8988T (cell line): Measurements from ENCODE around the gene SUN1.
"Not testable (repeated sequence)": the region's sequence is repeated elsewhere in the genome, so short reads cannot be mapped to it uniquely, and the experiment has no call there.

Source experiments
- DNase-seq: peaks from one replicate; pipeline ENCODE4 v3.0.0; 2011

The SUN1 gene, protein sequence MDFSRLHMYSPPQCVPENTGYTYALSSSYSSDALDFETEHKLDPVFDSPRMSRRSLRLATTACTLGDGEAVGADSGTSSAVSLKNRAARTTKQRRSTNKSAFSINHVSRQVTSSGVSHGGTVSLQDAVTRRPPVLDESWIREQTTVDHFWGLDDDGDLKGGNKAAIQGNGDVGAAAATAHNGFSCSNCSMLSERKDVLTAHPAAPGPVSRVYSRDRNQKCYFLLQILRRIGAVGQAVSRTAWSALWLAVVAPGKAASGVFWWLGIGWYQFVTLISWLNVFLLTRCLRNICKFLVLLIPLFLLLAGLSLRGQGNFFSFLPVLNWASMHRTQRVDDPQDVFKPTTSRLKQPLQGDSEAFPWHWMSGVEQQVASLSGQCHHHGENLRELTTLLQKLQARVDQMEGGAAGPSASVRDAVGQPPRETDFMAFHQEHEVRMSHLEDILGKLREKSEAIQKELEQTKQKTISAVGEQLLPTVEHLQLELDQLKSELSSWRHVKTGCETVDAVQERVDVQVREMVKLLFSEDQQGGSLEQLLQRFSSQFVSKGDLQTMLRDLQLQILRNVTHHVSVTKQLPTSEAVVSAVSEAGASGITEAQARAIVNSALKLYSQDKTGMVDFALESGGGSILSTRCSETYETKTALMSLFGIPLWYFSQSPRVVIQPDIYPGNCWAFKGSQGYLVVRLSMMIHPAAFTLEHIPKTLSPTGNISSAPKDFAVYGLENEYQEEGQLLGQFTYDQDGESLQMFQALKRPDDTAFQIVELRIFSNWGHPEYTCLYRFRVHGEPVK

DNA sequence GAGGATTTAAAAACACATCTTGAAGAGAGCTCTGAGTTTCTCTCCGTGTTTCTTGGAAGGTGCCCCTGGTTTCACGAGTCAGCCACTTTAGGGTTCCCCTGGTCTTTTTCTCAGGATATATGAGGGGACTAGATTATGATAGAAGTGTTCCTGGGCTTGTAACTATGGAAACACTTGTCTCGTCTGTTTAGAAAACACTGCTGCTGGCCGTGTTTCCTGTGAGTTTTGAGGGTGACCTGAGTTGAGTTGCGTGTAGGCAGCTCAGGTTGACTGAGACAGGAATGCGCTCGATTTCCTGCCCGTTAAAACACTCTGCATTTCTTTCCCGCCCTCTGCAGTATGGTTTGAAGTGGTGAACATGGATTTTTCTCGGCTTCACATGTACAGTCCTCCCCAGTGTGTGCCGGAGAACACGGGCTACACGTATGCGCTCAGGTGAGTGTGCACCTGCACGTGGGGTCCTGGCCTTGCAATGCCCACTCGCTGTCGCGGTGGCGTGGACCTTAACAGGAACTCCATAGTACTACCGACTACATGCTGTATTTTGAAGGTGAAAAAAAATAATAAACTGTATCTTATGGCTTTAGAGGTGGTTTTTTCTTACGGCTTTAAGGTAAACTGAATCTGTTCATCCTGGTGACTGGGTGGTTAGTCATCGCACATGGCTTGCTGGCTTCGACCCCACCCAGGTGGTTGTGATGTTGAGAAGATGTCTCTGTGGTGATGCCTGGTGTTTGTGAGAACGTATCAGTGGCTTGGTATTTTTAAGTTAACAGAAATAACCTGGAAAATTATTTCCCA lies at the start of gene SUN1:
Gene SUN1 (plus strand): TSS at position 310 of the 801 bp plus-strand sequence. CDS start 49 bp downstream, at position 359.
- no peak for DNase-seq

DNA sequence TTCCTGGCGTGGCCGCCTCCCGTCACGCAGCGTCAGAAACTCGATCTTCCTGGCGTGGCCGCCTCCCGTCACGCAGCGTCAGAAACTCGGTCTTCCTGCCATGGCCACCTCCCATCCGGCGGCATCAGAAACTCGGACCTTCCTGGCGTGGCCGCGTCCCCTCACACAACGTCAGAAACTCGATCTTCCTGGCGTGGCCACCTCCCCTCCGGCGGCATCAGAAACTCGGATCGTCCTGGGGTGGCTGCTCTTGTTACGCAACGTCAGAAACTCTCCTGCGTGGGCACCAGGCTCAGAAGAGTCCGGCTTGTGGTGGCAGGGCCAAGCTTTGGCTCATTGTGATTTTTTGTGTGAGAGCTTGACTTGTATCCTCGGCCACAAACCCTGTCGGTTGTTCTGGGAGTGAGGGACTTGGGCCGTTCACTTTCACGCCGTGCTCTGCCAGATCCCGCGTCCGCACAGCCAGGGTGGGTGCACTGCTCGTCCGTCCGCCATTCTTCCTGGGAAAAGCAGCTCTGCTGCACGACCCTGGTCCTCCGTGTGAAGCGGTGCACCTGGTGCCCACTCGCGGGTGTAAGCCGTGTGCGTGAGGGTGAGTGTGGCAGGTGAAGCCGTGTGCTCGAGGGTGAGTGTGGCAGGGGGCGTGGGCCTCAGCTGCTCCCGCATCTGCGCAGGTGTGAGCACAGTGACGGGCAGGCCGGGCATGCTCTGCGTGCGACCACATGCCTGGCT lies 49.4 kb upstream of the SUN1 start:
- DNase-seq, result no peak

DNA sequence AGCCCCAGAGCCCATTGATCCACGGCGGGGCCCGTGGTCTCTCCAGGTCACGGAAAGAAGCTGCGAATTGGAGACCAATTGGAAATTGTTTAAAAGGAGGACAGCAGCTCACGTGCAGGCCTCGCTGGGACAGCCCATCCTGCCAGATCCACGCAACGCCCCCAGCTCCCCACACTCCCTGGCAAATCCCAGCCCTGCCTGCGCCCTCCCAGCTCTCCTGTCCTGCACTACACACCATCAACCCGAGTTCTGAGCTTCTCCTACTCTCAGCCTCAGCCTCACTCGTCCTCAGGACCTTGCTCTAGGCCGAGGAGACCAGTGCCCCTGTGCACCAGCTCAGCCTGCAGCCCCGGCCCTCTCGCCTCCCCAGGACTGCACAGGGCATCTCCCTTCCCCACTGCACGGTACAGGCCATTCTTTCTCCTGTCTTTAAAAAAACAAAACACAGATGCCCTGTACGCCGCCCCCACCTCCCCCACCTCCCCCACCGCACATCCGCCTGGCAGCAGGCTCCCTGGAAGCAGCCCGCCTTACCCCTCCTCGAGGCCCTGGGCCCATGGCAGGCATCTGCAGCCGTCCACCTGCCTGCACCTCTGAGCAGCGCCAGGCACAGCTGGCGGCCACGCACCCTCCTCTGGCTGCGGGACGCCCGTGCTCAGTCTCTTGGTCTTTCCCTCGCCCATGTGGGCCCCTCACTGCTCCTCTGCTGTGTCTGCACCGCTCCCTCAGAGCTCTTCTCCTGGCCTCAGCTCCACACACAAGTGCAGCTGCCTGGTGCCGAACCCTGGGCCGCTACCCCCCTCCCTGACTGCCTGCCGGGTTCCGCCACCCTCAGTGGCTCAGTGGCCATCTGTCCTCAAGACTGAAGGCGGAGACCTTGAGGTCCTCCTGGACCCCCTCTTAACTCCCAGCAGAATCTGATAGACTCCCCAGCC lies 48.5 kb upstream of the SUN1 start:
- DNase-seq, result no peak

DNA sequence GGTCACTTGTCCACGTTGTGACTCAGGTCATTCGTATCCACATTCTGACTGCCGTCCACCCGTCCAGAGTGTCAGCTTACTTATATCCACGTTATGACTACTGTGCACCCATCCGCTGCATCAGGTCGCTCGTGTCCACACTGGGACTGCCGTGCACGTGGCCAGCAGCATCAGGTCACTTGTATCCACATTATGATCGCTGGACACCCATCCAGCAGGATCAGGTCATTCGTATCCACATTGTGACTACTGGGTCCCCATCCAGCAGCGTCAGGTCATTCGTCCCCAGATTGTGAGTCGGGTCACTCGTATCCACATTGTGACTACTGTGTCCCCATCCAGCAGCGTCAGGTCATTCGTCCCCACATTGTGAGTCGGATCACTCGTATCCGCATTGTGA lies 47.3 kb upstream of the SUN1 start:
- DNase-seq, result no peak

DNA sequence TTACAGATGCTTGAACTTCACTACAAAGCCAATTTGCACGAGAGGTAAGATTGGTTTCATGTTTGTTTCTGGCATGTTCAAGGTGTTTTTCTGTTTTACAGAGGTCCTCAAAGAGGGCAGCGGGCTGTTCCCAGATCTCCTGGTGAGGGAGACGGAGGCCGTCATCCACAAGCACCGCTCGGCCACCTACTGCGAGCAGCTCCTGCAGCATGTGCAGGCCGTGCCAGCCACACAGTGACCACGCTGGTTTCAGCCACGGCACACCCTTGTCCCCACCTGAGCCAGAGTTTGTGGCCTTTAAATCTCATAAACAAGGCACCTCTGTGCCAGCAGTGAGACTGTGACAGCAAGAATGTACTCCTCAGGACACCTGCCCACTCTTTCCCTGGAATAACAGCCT lies 46.9 kb upstream of the SUN1 start:
- no peak for DNase-seq

DNA sequence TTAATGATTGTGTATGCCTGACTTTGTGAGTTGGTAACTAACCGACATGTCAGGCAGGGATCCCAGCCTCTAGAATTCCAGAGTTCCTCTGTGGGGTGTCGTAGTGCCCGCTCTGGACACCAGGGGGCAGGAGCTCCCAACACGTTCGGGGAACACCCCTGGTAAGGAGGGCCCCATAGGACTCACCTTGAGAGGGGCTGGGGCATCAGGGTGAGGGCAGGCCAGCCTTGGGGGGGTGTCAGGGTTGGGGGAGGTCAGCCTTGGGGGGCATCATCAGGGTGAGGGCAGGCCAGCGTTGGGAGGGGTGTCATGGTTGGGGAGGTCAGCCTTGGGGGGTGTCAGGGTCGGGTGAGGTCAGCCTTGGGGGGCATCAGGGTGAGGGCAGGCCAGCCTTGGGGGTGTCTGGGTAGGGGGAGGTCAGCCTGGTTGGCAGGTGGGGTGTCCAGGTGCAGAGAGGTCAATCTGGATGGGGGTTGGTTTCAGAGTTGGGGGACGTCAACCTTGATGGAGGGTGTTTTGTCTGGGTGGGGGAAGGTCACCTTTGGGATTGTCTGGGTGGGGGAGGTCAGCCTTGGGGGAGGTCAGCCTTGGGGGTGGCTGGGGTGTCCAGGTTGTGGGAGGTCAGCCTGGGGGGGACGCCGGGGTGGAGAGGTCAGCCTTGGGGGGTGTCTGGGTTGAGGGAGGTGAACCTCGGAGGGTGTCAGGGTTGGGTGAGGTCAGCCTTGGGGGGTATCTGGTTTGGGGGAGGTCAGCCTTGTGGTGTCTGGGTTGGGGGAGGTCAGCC lies 45.6 kb upstream of the SUN1 start:
- peak; percentile 75 for DNase-seq

DNA sequence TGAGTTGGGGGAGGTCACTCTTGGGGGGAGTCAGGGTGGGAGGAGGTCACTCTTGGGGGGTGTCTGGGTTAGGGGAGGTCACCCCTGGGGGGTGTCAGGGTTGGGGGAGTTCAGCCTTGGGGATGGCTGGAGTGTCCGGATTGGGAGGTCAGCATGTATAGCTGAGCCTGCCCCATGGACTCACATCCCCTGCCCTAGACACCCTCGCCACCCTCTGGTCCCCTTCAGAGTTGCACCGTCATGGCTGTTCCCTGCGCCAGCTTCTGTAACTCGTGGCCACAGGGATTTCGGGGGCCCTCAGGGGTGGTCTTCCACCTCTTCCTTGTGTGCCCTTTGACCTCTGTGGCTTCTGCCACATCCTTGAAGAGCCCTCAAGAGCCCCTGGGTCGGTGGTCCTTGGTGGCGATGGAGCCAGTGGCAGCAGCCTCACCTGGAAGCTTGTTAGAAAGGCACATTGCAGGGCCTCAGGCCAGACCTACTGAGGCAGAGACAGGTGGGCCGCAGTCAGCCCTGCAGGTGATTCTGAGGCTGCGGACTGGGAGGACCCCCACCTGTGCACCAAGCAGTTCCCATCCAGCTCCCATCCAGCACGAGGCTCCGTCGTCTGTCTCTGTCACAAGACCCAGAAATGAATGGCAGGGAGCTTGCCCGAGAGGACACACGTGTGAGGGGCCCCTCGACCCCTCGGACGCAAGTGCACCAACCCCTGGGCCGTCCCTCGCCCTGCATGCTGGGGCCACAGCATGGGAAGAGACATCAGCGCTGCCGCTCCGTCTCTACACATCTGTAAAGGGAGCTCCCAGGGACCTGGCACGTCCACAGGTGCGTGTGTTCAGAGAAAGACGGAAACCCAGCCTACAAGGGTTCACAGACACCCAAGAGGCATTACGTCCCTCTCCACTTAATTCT lies 44.7 kb upstream of the SUN1 start:
- no peak for DNase-seq

DNA sequence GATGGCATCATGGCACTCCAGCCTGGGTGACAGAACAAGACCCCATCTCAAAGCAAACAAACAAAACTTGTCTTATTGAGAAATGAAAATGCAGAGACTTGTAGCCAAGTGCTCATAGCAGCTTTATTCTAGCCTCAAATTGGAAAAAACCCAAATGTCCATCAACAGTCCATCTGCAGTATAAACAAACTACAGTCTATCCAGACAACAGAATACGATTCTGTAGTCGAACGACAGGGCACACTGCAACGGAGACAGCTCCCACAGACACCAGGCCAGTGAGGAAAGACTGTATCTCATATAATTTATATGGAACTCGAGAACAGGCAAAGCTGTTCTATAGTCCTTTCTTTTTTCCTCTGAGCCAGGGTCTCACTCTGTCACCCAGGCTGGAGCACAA lies 40.8 kb upstream of the SUN1 start:
- DNase-seq, result no peak

DNA sequence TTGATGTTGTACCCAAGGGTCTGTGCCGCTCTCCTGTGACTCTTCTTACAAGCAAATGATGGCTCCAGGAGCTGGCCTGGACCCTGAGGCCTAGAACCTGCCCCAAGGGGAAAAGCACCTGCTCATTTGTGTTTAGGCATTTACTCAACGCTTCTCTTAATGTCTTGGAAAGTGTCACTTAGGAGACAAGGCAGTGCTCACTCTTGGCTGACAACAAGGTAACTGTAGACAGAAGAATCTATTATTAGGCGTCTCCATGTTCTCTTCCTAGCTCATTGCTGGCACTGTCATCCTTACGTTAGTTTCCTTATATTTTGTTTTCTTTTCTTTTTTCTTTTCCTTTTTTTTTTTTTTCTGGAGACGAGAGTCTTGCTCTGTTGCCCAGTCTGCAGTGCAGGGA lies 38.1 kb upstream of the SUN1 start:
- no peak for DNase-seq

DNA sequence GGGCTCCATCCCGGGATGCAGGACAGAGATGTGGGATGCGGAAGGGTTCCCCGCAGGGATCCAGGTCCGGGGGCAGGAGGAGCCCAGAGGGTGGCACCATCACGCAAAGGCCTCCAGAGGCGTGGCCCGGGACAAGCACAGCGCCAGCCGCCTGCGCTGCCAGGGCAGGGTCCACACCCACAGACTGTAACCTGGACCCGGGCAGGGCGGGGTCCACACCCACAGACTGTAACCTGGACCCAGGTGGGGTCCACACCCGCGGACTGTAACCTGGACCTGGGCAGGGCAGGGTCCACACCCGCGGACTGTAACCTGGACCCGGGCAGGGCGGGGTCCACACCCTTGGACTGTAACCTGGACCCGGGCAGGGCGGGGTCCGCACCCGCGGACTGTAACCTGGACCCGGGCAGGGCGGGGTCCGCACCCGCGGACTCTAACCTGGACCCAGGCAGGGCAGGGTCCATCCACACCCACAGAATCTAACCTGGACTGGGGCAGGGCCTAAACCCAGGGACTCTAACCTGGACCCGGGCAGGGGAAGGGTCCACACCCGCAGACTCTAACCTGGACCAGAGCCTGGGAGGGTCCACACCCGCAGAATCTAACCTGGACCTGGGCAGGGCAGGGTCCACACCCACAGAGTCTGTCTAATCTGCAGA lies 37.5 kb upstream of the SUN1 start:
- DNase-seq, result no peak

DNA sequence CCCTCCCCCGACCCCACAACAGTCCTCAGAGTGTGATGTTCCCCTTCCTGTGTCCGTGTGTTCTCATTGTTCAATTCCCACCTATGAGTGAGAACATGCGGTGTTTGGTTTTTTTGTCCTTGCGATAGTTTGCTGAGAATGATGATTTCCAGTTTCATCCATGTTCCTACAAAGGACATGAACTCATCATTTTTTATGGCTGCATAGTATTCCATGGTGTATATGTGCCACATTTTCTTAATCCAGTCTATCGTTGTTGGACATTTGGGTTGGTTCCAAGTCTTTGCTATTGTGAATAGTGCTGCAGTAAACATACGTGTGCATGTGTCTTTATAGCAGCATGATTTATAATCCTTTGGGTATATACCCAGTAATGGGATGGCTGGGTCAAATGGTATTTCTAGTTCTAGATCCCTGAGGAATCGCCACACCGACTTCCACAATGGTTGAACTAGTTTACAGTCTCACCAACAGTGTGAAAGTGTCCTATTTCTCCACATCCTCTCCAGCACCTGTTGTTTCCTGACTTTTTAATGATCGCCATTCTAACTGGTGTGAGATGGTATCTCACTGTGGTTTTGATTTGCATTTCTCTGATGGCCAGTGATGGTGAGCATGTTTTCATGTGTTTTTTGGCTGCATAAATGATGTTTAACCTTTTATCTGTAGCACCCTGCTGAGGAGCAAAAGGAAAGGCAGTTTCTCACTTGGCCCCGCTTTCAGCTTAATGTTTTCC lies 35.7 kb upstream of the SUN1 start:
- not testable (repeated sequence) for DNase-seq

DNA sequence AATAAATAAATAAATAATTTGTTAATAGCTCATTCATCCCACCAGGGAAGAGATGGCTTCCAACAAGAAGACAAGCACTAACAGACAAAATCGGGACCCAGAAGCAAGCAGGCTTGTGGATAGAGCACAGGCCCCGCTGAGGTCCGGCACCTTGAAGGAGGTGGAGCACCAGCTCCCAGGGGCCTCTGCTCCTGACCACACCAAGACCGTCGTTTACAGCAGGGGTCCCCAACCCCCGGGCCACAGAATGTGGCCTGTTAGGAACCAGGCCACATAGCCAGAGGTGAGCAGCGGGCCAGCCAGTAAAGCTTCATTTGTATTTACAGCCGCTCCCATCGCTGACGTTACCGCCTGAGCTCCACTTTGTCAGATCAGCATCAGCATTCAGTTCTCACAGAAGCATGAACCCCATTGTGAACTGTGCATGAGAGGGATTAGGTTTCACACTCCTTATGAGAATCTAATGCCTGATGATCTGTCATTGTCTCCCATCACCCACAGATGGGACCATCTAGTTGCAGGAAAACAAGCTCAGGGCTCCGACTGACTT lies 33.3 kb upstream of the SUN1 start:
- no peak for DNase-seq

DNA sequence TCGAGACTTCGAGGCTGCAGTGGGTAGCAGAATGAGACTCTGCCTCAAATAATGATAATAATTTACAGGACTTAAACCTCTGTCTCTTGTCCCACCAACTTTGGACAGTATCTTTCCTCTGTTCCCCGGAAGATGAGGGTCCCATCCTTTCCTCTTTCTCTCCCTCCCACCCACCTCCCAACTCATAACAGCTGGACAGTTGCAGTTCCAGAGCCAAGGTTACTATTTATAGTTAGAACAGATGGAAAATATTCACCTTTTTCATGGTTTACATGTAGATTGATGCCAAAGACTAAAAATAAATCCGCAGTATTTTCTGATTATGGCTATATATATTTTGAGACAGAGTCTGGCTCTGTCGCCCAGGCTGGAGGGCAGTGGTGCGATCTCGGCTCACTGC lies 31.6 kb upstream of the SUN1 start:
- no peak for DNase-seq

DNA sequence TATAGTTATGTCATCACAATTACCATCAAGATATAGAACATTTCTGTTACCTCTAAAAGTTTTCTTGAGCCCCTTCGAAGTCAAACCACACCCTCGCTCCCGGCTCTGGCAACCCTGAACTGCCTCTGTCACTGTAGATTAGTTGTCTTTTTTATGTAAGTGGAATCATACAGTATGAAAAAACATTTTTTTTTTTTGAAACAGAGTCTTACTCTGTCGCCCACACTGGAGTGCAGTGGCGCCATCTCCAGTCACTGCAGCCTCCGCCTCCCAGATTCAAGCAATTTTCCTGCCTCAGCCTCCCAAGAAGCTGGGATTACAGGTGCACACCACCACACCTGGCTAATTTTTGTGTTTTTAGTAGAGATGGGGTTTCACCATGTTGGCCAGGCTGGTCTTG lies 30.9 kb upstream of the SUN1 start:
- DNase-seq, result not testable (repeated sequence)

DNA sequence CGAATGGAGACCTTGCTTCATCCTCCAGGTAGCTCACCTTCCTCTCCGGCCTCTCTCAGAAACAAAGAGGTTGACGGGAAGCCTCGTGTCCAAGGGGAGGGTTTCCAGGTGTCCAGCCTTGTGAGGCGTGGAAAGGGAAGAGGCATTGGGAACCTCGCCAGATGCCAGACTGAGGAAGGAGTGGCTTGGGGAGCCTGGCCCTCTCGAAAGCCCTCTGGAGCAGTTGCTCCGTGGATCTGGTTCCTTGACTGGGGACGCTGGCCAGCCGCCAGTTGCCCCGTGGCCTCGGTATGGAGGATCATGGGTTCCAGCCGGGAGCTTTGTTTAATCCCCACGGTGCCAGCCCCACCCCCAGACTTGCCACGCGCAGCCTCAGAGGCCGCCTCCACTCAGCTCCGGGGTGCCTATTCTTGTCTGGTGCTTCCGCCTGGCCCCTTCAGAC lies 30.3 kb upstream of the SUN1 start:
- DNase-seq, result no peak

DNA sequence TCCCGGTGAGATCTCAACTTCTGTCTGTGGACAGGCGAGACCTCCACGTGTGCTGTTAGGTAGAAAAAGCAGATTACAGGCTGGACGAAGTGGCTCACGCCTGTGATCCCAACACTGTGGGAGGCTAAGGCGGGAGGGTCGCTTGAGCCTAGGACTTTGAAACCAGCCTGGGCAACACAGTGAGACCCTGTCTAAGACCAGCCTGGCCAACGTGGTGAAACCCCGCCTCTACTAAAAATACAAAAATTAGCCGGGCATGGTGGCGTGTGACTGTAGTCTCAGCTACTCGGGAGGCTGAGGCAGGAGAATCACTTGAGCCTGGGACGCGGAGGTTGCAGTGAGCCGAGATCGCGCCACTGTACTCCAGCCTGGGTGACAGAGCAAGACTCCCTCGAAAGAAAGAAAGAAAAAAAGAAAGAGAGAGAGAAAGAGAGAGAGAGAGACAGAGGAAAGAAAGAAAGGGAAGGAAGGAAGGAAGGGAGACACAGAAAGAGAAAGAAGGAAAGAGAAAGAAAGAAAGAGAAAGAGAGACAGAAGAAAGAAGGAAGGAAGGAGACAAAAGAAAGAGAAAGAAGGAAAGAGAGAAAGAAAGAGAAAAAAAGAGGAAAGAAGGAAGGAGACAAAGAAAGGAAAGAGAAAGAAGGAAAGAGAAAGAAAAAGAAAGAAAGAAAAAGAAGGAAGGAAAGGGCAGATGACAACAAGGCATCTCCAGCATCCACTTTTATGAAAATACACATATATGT lies 29.6 kb upstream of the SUN1 start:
- DNase-seq, result no peak

DNA sequence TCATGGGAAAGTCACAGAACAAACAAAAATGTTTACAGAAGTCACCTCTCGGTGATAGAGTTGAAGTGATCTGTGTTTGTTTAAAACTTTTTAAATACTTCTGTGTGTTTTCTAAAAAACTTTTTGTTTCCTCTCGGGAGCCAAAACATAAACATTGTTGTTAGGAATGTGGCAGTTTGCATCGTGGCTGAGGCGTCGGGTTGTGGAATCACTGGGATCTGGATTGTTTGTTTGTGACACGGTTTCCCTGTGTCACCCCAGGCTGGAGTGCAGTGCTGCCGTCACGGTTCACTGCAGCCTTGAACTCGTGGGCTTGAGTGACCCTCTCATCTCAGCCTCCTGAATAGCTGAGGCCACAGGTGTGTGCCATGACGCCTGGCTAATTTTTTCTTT lies 29.0 kb upstream of the SUN1 start:
- DNase-seq, result no peak
